ENCODE data around the gene SLC16A12. TPM values are rescaled to one million over a fixed set of nuclear protein-coding genes. Genes with fewer than 3 reads are reported as not detected.

The SLC16A12 gene
- total and polyA plus RNA-seq, 10 of the 15 experiments (the other 5 are each of a cell fraction or from before 2014, with no cell fraction given), result not detected

- FAIRE-seq (no peak), DNase-seq (ENCODE audit: low read depth, low spot score) (no peak), ATAC-seq (no peak)
- ChIA-PET POLR2A (no interaction called here), RAD21 (ENCODE audit: unreplicated experiment) (no interaction called here), CTCF (no interaction called here), SMC1A (ENCODE audit: uncharacterized antibody, unreplicated experiment) (no interaction called here)
- H3K4me1 ChIP-seq (ENCODE audit: control insufficient read depth, insufficient read depth, low read length), result no peaks in the 10 kb centered on the region
- TF ChIP-seq HSF1 (IDR thresholded peaks at IDR 0.05; ENCODE audit: low read depth, low read length) (no peak), POLR2AphosphoS5 (IDR thresholded peaks at IDR 0.05; ENCODE audit: low read length) (no peak), GABPA (IDR thresholded peaks at IDR 0.05; ENCODE audit: low read depth) (no peak), NFXL1 (IDR thresholded peaks at IDR 0.05; ENCODE audit: borderline replicate concordance) (no peak), EGR1 (IDR thresholded peaks at IDR 0.05; ENCODE audit: borderline replicate concordance in 1 of 2, low read depth in 2 of 2, low read length in 2 of 2) (no peak), KLF5 (IDR thresholded peaks at IDR 0.05; ENCODE audit: partially characterized antibody) (no peak), MEF2A (IDR thresholded peaks at IDR 0.05; ENCODE audit: insufficient read depth, low read depth, low read length) (no peak), IKZF2 (IDR thresholded peaks at IDR 0.05) (no peak), SUPT20H (IDR thresholded peaks at IDR 0.05; ENCODE audit: borderline replicate concordance, control insufficient read depth, low read depth, low read length) (no peak), KAT2A (conservative IDR thresholded peaks at IDR 0.05; ENCODE audit: control insufficient read depth, low read depth, low read length) (no peak), TCF12 (IDR thresholded peaks at IDR 0.05; ENCODE audit: low read depth, low read length) (no peak), BACH1 (IDR thresholded peaks at IDR 0.05; ENCODE audit: borderline replicate concordance) (no peak), RFX5 (IDR thresholded peaks at IDR 0.05; ENCODE audit: low read depth, low read length) (no peak), PML (IDR thresholded peaks at IDR 0.05; ENCODE audit: low read length) (no peak), NRF1 (conservative IDR thresholded peaks at IDR 0.05; ENCODE audit: low read depth, low read length) (no peak), ZNF274 (IDR thresholded peaks at IDR 0.05; ENCODE audit: insufficient read depth, insufficient read length) (no peak), SPI1 (IDR thresholded peaks at IDR 0.05; ENCODE audit: borderline replicate concordance, insufficient read depth, low read depth, low read length) (no peak)
- TF ChIP-seq, protein P1, sequence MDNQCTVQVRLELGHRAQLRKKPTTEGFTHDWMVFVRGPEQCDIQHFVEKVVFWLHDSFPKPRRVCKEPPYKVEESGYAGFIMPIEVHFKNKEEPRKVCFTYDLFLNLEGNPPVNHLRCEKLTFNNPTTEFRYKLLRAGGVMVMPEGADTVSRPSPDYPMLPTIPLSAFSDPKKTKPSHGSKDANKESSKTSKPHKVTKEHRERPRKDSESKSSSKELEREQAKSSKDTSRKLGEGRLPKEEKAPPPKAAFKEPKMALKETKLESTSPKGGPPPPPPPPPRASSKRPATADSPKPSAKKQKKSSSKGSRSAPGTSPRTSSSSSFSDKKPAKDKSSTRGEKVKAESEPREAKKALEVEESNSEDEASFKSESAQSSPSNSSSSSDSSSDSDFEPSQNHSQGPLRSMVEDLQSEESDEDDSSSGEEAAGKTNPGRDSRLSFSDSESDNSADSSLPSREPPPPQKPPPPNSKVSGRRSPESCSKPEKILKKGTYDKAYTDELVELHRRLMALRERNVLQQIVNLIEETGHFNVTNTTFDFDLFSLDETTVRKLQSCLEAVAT (IDR thresholded peaks at IDR 0.05), result no peak
- H3K4me3 ChIP-seq, result no peak overlapping the region
- WGBS (ENCODE audit: insufficient coverage, insufficient replicate concordance, low lambda C conversion rate, missing lambda C conversion rate), result 40% methylated on average over 6 of the region's 6 CpGs
- H3K27ac ChIP-seq (ENCODE audit: control insufficient read depth, insufficient read depth), result no peak overlapping the region
- intact Hi-C loops (cut with micrococcal nuclease; ENCODE audit: unreplicated experiment) (no loop called here), in situ Hi-C loops (cut with MboI) (no loop called here)
- no peak overlapping the region for H2AFZ ChIP-seq (ENCODE audit: control insufficient read depth, low read depth, low read length)
- no peaks in the 10 kb centered on the region for H3K9me3 ChIP-seq (replicated peaks; ENCODE audit: control insufficient read depth, insufficient read depth, low read length)
- peaks cover 0 to 2% of the 10 kb centered on the region in 2 experiments; a peak in 1 of 4 replicates for H3K27me3 ChIP-seq (replicated peaks in 1 of 2; ENCODE audit: control insufficient read depth in 2 of 2, insufficient read depth in 2 of 2, low read length in 1 of 2)
- H3K4me2 ChIP-seq (ENCODE audit: control insufficient read depth, insufficient read depth), result no peak overlapping the region
- no peak overlapping the region for H3K9ac ChIP-seq (ENCODE audit: control insufficient read depth, insufficient read depth, low read length)
- H4K20me1 ChIP-seq (ENCODE audit: control insufficient read depth, insufficient read depth), result no peaks in the 10 kb centered on the region
- no TSS peak for BruUV-seq (replicated peaks)
- no peaks in the 10 kb centered on the region for H3K79me2 ChIP-seq (ENCODE audit: control insufficient read depth, insufficient read depth, low read length)
- no peaks in the 10 kb centered on the region for H3K36me3 ChIP-seq (ENCODE audit: control insufficient read depth in 2 of 2, insufficient read depth in 2 of 2, low read length in 1 of 2)
These were observed 71.4 kb downstream of the SLC16A12 start for GRCh38 chr10:89463846-89464537.
